ENCODE measurements around the gene SLAMF1. TPM values are rescaled to one million over a fixed set of nuclear protein-coding genes. Genes with fewer than 3 reads are reported as not detected.
"Not testable (repeated sequence)": the region's sequence is repeated elsewhere in the genome, so short reads cannot be mapped to it uniquely, and the experiment has no call there.

Gene SLAMF1
- total and polyA plus RNA-seq, 2 donors = 46.6 to 115 TPM

DNA sequence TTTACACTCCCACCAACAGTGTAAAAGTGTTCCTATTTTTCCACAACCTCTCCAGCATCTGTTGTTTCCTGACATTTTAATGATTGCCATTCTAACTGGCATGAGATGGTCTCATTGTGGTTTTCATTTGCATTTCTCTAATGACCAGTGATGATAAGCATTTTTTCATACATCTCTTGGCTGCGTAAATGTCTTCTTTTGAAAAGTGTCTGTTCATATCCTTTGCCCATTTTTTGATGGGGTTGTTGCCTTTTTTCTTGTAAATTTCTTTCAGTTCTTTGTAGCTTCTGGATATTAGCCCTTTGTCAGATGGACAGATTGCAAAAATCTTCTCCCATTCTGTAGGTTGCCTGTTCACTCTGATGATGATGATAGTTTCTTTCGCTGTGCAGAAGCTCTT lies 63.9 kb downstream of the SLAMF1 start:
- not testable (repeated sequence) for H3K27ac ChIP-seq (ENCODE audit: low read depth in 1 of 2, low read length in 1 of 2); H3K27me3 ChIP-seq (ENCODE audit: control insufficient read depth in 2 of 2, insufficient read depth in 1 of 2, low read length in 1 of 2); H3K36me3 ChIP-seq (ENCODE audit: control insufficient read depth in 2 of 2, insufficient read depth in 2 of 2, low read length in 1 of 2); H3K9me3 ChIP-seq (ENCODE audit: control insufficient read depth in 2 of 2, insufficient read depth in 1 of 2, low read length in 1 of 2); DNase-seq (ENCODE audit: low read depth in 6 of 9, low spot score in 9 of 9); H3K4me3 ChIP-seq (ENCODE audit: low read length in 2 of 2)
- H3K4me1 ChIP-seq (ENCODE audit: control insufficient read depth in 2 of 2, insufficient read depth in 2 of 2, low read length in 2 of 2) = peaks cover 2 to 13% of the 10 kb centered on the region in 2 donors
- WGBS = 97% methylated on average over 2 of the region's 2 CpGs

GRCh38 chr1:160581961-160582360 lies 64.9 kb downstream of the SLAMF1 start:
- no peak overlapping the region for H3K4me3 ChIP-seq (ENCODE audit: low read length in 2 of 2)
- DNase-seq (ENCODE audit: low read depth in 6 of 9, low spot score in 9 of 9) = no peak
- H3K27ac ChIP-seq (ENCODE audit: low read depth in 1 of 2, low read length in 1 of 2) = no peak overlapping the region

GRCh38 chr1:160580221-160580812 lies 66.5 kb downstream of the SLAMF1 start:
- no peaks in the 10 kb centered on the region for H3K36me3 ChIP-seq (ENCODE audit: control insufficient read depth in 2 of 2, insufficient read depth in 2 of 2, low read length in 1 of 2)
- no peak for DNase-seq (ENCODE audit: low read depth in 6 of 9, low spot score in 9 of 9)
- WGBS = 98% methylated on average over 1 of the region's 1 CpG
- H3K4me1 ChIP-seq (ENCODE audit: control insufficient read depth in 2 of 2, insufficient read depth in 2 of 2, low read length in 2 of 2) = peaks cover 8 to 28% of the 10 kb centered on the region in 2 donors
- H3K4me3 ChIP-seq (ENCODE audit: low read length in 2 of 2) = no peak overlapping the region
- peak overlapping the region in 1 of 2 donors; percentile 59 for H3K27ac ChIP-seq (ENCODE audit: low read depth in 1 of 2, low read length in 1 of 2)
- no peaks in the 10 kb centered on the region for H3K27me3 ChIP-seq (ENCODE audit: control insufficient read depth in 2 of 2, insufficient read depth in 1 of 2, low read length in 1 of 2)
- H3K9me3 ChIP-seq (ENCODE audit: control insufficient read depth in 2 of 2, insufficient read depth in 1 of 2, low read length in 1 of 2) = no peaks in the 10 kb centered on the region

More at GRCh38 chr1:160581961-160582360, 64.9 kb downstream of the SLAMF1 start:
- H3K4me1 ChIP-seq (ENCODE audit: control insufficient read depth in 2 of 2, insufficient read depth in 2 of 2, low read length in 2 of 2) = peaks cover 2 to 15% of the 10 kb centered on the region in 2 donors
- H3K27me3 ChIP-seq (ENCODE audit: control insufficient read depth in 2 of 2, insufficient read depth in 1 of 2, low read length in 1 of 2) = no peaks in the 10 kb centered on the region
- 97% methylated on average over 2 of the region's 2 CpGs for WGBS
- no peaks in the 10 kb centered on the region for H3K9me3 ChIP-seq (ENCODE audit: control insufficient read depth in 2 of 2, insufficient read depth in 1 of 2, low read length in 1 of 2)
- no peaks in the 10 kb centered on the region for H3K36me3 ChIP-seq (ENCODE audit: control insufficient read depth in 2 of 2, insufficient read depth in 2 of 2, low read length in 1 of 2)

GRCh38 chr1:160579216-160579701 lies 67.6 kb downstream of the SLAMF1 start, which contains the start of gene CD84:
Gene CD84, minus strand, starts transcription at chr1:160579496. Its CDS starts 59 bp downstream, at chr1:160579437.
- Histone ChIP-seq H3K9me3 (ENCODE audit: control insufficient read depth in 2 of 2, insufficient read depth in 1 of 2, low read length in 1 of 2) (no peaks in the 10 kb centered on the region), H3K36me3 (ENCODE audit: control insufficient read depth in 2 of 2, insufficient read depth in 2 of 2, low read length in 1 of 2) (no peaks in the 10 kb centered on the region), H3K27me3 (ENCODE audit: control insufficient read depth in 2 of 2, insufficient read depth in 1 of 2, low read length in 1 of 2) (no peaks in the 10 kb centered on the region), H3K4me3 (ENCODE audit: low read length in 2 of 2) (peak within 1 kb of the TSS; percentile 56), H3K27ac (ENCODE audit: low read depth in 1 of 2, low read length in 1 of 2) (peak within 1 kb of the TSS; percentile 88 to 90), H3K4me1 (ENCODE audit: control insufficient read depth in 2 of 2, insufficient read depth in 2 of 2, low read length in 2 of 2) (peaks cover 17 to 37% of the 10 kb centered on the region in 2 donors)
- WGBS = 6% methylated on average over 3 of the region's 3 CpGs
- DNase-seq (ENCODE audit: low read depth in 6 of 9, low spot score in 9 of 9) = peak in 8 of 9 donors; percentile 32 to 79 (median 46)

- peaks cover 22 to 39% of the 10 kb centered on the region in 2 donors for H3K4me1 ChIP-seq (ENCODE audit: control insufficient read depth in 2 of 2, insufficient read depth in 2 of 2, low read length in 2 of 2)
- H3K36me3 ChIP-seq (ENCODE audit: control insufficient read depth in 2 of 2, insufficient read depth in 2 of 2, low read length in 1 of 2) = no peaks in the 10 kb centered on the region
- H3K27me3 ChIP-seq (ENCODE audit: control insufficient read depth in 2 of 2, insufficient read depth in 1 of 2, low read length in 1 of 2) = no peaks in the 10 kb centered on the region
- H3K9me3 ChIP-seq (ENCODE audit: control insufficient read depth in 2 of 2, insufficient read depth in 1 of 2, low read length in 1 of 2) = no peaks in the 10 kb centered on the region
- DNase-seq (ENCODE audit: low read depth in 6 of 9, low spot score in 9 of 9) = no peak
- WGBS = 29% methylated on average over 3 of the region's 3 CpGs
- H3K27ac ChIP-seq (ENCODE audit: low read depth in 1 of 2, low read length in 1 of 2) = peak overlapping the region; percentile 88 to 90
- peak overlapping the region; percentile 56 for H3K4me3 ChIP-seq (ENCODE audit: low read length in 2 of 2)
Observed at GRCh38 chr1:160578525-160579191, 68.2 kb downstream of the SLAMF1 start.

GRCh38 chr1:160578175-160578524 lies 68.7 kb downstream of the SLAMF1 start:
- DNase-seq (ENCODE audit: low read depth in 6 of 9, low spot score in 9 of 9) = no peak
- H3K4me3 ChIP-seq (ENCODE audit: low read length in 2 of 2) = peak overlapping the region; percentile 21 to 56
- H3K4me1 ChIP-seq (ENCODE audit: control insufficient read depth in 2 of 2, insufficient read depth in 2 of 2, low read length in 2 of 2) = peaks cover 27 to 44% of the 10 kb centered on the region in 2 donors
- no peaks in the 10 kb centered on the region for H3K36me3 ChIP-seq (ENCODE audit: control insufficient read depth in 2 of 2, insufficient read depth in 2 of 2, low read length in 1 of 2)
- WGBS = 85% methylated on average over 3 of the region's 3 CpGs
- H3K27ac ChIP-seq (ENCODE audit: low read depth in 1 of 2, low read length in 1 of 2) = peak overlapping the region; percentile 20 to 88
- no peaks in the 10 kb centered on the region for H3K9me3 ChIP-seq (ENCODE audit: control insufficient read depth in 2 of 2, insufficient read depth in 1 of 2, low read length in 1 of 2)
- H3K27me3 ChIP-seq (ENCODE audit: control insufficient read depth in 2 of 2, insufficient read depth in 1 of 2, low read length in 1 of 2) = no peaks in the 10 kb centered on the region

DNA sequence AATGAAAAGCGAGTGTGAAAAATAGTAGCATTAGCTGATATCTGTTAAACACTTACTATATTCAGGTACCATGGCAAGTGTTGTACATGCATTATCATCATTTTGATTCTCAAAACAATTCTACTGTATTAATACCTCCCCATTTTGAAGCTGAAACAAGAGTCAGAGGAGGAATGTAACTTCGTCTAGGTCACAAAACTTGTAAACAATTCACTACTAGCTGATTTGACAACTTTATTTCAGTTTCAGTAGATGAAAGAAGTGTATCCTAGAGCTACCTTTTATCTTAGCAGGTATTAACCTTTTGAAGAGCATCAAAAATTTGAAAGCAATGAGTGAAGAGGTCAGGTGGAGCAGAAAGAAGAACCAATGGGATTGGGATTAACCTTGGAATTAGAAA lies 69.2 kb downstream of the SLAMF1 start:
- Histone ChIP-seq H3K4me3 (ENCODE audit: low read length in 2 of 2) (peak overlapping the region in 1 of 2 donors; percentile 0), H3K27ac (ENCODE audit: low read depth in 1 of 2, low read length in 1 of 2) (no peak overlapping the region), H3K27me3 (ENCODE audit: control insufficient read depth in 2 of 2, insufficient read depth in 1 of 2, low read length in 1 of 2) (no peaks in the 10 kb centered on the region), H3K4me1 (ENCODE audit: control insufficient read depth in 2 of 2, insufficient read depth in 2 of 2, low read length in 2 of 2) (peaks cover 30 to 48% of the 10 kb centered on the region in 2 donors), H3K36me3 (ENCODE audit: control insufficient read depth in 2 of 2, insufficient read depth in 2 of 2, low read length in 1 of 2) (peaks cover 0 to 2% of the 10 kb centered on the region in 2 donors), H3K9me3 (ENCODE audit: control insufficient read depth in 2 of 2, insufficient read depth in 1 of 2, low read length in 1 of 2) (no peaks in the 10 kb centered on the region)
- 84% methylated on average over 2 of the region's 2 CpGs for WGBS
- no peak for DNase-seq (ENCODE audit: low read depth in 6 of 9, low spot score in 9 of 9)

GRCh38 chr1:160576884-160577283 lies 70.0 kb downstream of the SLAMF1 start:
- H3K36me3 ChIP-seq (ENCODE audit: control insufficient read depth in 2 of 2, insufficient read depth in 2 of 2, low read length in 1 of 2) = peaks cover 0 to 2% of the 10 kb centered on the region in 2 donors
- no peaks in the 10 kb centered on the region for H3K27me3 ChIP-seq (ENCODE audit: control insufficient read depth in 2 of 2, insufficient read depth in 1 of 2, low read length in 1 of 2)
- peaks cover 35 to 50% of the 10 kb centered on the region in 2 donors for H3K4me1 ChIP-seq (ENCODE audit: control insufficient read depth in 2 of 2, insufficient read depth in 2 of 2, low read length in 2 of 2)
- H3K9me3 ChIP-seq (ENCODE audit: control insufficient read depth in 2 of 2, insufficient read depth in 1 of 2, low read length in 1 of 2) = no peaks in the 10 kb centered on the region
- no peak overlapping the region for H3K4me3 ChIP-seq (ENCODE audit: low read length in 2 of 2)
- WGBS = 43% methylated on average over 2 of the region's 2 CpGs
- H3K27ac ChIP-seq (ENCODE audit: low read depth in 1 of 2, low read length in 1 of 2) = peak overlapping the region; percentile 21 to 47
- no peak for DNase-seq (ENCODE audit: low read depth in 6 of 9, low spot score in 9 of 9)

- peaks cover 37 to 50% of the 10 kb centered on the region in 2 donors for H3K4me1 ChIP-seq (ENCODE audit: control insufficient read depth in 2 of 2, insufficient read depth in 2 of 2, low read length in 2 of 2)
- whole genome bisulfite sequencing = 85% methylated on average over 3 of the region's 3 CpGs
- H3K4me3 ChIP-seq (ENCODE audit: low read length in 2 of 2) = no peak overlapping the region
- DNase-seq (ENCODE audit: low read depth in 6 of 9, low spot score in 9 of 9) = no peak
- no peaks in the 10 kb centered on the region for H3K27me3 ChIP-seq (ENCODE audit: control insufficient read depth in 2 of 2, insufficient read depth in 1 of 2, low read length in 1 of 2)
- H3K9me3 ChIP-seq (ENCODE audit: control insufficient read depth in 2 of 2, insufficient read depth in 1 of 2, low read length in 1 of 2) = no peaks in the 10 kb centered on the region
- H3K36me3 ChIP-seq (ENCODE audit: control insufficient read depth in 2 of 2, insufficient read depth in 2 of 2, low read length in 1 of 2) = peaks cover 0 to 2% of the 10 kb centered on the region in 2 donors
- H3K27ac ChIP-seq (ENCODE audit: low read depth in 1 of 2, low read length in 1 of 2) = no peak overlapping the region
Observed at GRCh38 chr1:160576390-160576789, 70.5 kb downstream of the SLAMF1 start.

Data from thymus (tissue), 11 donors.